GM19328 (cell line): ENCODE data around the gene TRPM4.
"Not testable (repeated sequence)": the region's sequence is repeated elsewhere in the genome, so short reads cannot be mapped to it uniquely, and the experiment has no call there.

Experiments used
- ATAC-seq: cut with Tn5 transposase; IDR thresholded peaks from one replicate; pipeline ENCODE4 v1.9.1; 2021; ENCODE audit warnings: mild to moderate bottlenecking, moderate library complexity; ENCODE audit not compliant: unreplicated experiment

TRPM4 gene

DNA sequence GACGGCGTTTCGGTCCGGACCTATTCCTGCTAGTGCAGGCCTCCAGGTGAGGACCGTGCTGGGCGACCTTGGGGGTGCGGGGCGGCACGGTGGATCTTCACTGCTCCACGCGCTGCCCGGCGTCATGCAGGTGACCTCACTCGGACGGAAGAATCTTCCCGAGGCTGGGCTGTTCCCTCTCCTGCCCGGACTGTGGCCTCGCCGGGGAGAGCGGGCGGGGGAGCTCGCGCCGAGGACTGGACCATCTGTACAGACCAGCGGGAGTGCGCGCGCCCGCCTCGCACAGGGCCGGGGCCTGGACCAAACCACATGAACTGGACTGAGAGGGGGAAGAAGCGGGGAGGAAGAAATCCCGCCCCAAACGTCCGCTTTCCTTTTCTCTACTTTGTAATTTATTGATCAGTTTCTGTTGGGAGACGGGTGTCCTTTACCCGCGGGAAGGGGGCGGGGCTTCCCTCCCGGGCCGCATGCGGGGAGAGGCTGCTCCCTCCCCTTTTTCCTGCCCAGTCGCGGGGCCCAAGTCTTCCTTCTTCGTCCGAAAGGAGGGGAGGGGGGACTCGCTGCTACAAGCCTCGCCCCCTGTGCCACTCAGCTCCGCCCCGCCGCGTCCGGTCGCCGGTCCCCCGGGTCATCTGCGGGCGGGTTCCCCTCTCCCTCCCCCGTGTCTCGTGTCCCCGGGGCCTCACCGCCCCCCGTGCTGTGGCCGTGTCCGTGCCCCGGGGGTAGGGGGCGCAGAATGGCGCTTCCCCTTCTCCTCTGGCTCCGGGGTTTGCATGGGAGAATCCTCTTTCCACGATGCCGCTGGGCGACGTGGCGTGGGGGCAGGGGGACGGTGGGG is 7.3 kb upstream of the TRPM4 start:
- ATAC-seq, result no peak

- ATAC-seq, result no peak
Measured at GRCh38 chr19:49150944-49151243, 6.7 kb upstream of the TRPM4 start.

- no peak for ATAC-seq
Measured at GRCh38 chr19:49151267-49152118, 6.1 kb upstream of the TRPM4 start.

GRCh38 chr19:49152119-49152550 is 5.5 kb upstream of the TRPM4 start:
- no peak for ATAC-seq

GRCh38 chr19:49153167-49153809 is 4.3 kb upstream of the TRPM4 start:
- no peak for ATAC-seq

GRCh38 chr19:49154279-49154678 is 3.3 kb upstream of the TRPM4 start:
- no peak for ATAC-seq

- no peak for ATAC-seq
Measured at GRCh38 chr19:49155005-49155819, 2.4 kb upstream of the TRPM4 start, which contains the start of gene HRC. Gene HRC (minus strand): TSS chr19:49155396. CDS start chr19:49155237, 159 bp downstream.

GRCh38 chr19:49155820-49156346 is 1.7 kb upstream of the TRPM4 start:
- no peak for ATAC-seq

DNA sequence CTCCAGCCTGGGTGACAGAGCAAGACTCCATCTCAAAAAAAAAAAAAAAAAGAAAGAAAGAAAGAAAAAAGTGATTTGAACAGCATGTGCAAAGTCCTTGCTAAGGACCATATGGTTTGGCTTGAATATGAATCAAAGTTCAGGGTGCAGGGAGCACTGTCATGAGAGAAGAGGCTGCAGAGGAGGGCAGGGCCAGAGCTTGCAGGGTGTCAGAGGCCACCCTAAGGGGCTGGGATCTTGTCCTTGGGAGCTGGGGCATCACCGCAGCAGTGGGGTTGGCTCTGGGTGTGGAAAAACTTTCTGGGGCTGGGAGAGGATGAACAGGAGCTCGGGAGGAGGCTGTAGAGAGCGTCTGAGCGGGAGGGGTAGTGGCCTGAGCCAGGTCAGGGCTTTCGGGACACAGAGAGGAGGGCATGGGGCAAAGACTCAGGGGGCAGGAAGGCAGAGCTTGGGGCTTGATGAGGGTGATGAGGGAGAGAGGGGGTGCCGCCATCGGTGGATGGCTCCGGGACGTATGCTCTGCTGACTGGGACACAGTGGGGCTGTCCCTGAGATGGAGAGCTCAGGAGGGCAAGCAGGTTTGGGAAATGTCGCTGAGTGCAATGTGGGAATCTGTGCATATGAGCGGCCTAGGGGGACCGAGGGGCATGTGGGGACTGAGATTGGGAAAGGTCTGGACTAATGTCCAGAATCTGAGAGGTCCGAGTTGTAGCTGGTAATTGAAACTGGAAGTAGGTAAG is 3.0 kb downstream of the TRPM4 start:
- no peak for ATAC-seq

DNA sequence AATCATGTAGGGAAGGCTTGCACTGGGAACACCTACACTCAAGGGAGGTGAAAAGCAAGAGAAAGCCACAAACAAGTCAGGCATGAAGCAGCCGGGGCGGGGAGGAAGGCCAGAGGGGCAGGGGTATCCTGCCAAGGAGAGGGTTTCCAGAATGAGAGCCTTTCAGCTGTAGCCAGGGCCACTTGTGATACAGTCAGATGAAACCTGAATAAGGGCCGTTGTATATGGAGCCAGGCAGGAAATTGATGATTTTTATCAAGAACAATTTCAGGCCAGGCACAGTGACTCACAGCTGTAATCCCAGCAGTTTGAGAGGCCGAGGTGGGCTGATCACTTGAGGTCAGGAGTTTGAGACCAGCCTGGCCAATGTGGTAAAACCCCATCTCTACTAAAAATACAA is 4.4 kb downstream of the TRPM4 start:
- ATAC-seq, result no peak

GRCh38 chr19:49165111-49165750 is 7.6 kb downstream of the TRPM4 start:
- no peak for ATAC-seq

DNA sequence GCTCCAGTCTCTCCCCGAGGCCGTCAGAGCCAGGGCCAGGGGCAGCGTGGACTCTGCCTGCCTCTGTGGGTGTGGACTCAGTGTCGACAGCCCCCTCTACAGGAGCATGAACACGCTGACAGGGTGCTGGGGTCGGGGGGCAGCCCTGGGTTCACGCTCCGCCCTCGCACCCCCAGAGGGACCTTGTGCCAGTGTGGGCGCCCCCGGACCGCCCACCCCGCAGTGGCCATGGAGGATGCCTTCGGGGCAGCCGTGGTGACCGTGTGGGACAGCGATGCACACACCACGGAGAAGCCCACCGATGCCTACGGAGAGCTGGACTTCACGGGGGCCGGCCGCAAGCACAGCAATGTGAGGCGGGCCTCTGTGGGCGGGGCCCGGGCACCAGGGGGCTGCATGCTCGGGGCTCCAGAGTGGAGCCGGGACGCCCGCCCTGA is 8.3 kb downstream of the TRPM4 start:
- ATAC-seq, result no peak

- ATAC-seq, result no peak
Measured at GRCh38 chr19:49167857-49168409, 10.3 kb downstream of the TRPM4 start.

DNA sequence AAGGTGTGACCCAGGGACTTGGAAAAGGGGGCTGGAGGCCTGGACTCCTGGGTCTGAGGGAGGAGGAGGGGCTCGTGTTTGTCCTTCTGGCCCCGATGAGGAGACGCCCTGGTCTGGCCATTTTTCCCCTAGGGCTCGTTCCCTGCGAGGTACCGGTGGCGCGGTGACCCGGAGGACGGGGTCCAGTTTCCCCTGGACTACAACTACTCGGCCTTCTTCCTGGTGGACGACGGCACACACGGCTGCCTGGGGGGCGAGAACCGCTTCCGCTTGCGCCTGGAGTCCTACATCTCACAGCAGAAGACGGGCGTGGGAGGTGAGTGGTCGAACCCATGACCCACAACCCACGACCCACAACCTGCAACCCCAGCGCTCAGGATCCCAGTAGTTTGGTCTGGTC is 10.8 kb downstream of the TRPM4 start:
- ATAC-seq, result no peak

DNA sequence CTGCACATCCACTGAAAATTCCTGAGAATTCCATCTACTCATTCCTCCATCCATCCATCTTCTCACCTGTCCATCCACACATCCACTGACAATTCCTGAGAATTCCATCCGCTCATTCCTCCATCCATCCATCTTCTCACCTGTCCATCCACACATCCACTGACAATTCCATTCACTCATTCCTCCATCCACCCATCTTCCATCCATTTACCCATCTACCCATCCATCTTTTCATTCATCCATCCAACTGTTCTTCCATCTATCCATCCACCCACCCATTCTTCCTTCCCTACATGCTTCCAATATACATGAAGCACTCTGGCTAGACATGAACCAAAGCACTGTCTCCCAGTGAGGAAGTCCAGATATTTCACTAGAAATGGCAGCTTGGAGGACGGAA is 15.6 kb downstream of the TRPM4 start:
- no peak for ATAC-seq

DNA sequence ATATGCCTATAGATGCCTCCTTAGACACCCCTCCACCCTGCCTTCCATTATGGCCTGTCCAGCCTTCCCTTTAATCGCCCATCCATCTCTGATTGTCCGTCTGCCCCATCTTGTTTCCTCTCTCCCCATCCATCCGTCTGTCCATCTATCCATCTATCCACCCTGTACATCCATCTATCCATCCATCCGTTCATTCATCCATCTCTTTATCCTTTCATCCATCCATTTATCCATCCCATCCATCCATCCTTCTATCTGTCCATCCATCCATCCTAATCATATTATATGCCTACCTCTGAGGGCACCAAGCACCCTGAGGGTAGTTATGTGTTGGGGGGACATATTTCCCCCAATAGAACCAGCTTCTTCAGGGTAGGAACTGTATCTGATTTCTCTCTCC is 23.1 kb downstream of the TRPM4 start:
- no peak for ATAC-seq

- ATAC-seq, result not testable (repeated sequence)
Measured at GRCh38 chr19:49182010-49182847, 24.6 kb downstream of the TRPM4 start.

GRCh38 chr19:49182848-49183375 is 25.3 kb downstream of the TRPM4 start:
- no peak for ATAC-seq
